HPDE6-E6E7 (cell line): Measurements from ENCODE around the gene CDC14A.
"Not testable (repeated sequence)": the region's sequence is repeated elsewhere in the genome, so short reads cannot be mapped to it uniquely, and the experiment has no call there.

Experiments
- DNase-seq: peaks from one replicate; pipeline ENCODE4 v3.0.0; 2011; ENCODE audit warnings: missing footprints; ENCODE audit errors: extremely low spot score

CDC14A gene

GRCh38 chr1:100335436-100335835 is 16.9 kb upstream of the CDC14A start:
- DNase-seq, result no peak

- not testable (repeated sequence) for DNase-seq
These were observed 14.4 kb upstream of the CDC14A start for GRCh38 chr1:100337878-100338277.

- DNase-seq, result not testable (repeated sequence)
These were observed 12.6 kb upstream of the CDC14A start for GRCh38 chr1:100339735-100340134.

- no peak for DNase-seq
These were observed 11.8 kb upstream of the CDC14A start for GRCh38 chr1:100340494-100340893.

GRCh38 chr1:100342348-100342747 is 10.0 kb upstream of the CDC14A start:
- no peak for DNase-seq

GRCh38 chr1:100343897-100344296 is 8.4 kb upstream of the CDC14A start:
- DNase-seq, result no peak

- no peak for DNase-seq
These were observed 7.5 kb upstream of the CDC14A start for GRCh38 chr1:100344774-100345173.

- DNase-seq, result no peak
These were observed 5.9 kb upstream of the CDC14A start for GRCh38 chr1:100346387-100346786.

- no peak for DNase-seq
These were observed 5.0 kb upstream of the CDC14A start for GRCh38 chr1:100347009-100347966.

GRCh38 chr1:100348549-100349144 is 3.7 kb upstream of the CDC14A start:
- DNase-seq, result no peak

GRCh38 chr1:100349246-100349645 is 3.1 kb upstream of the CDC14A start:
- DNase-seq, result no peak

GRCh38 chr1:100350787-100351094 is 1.6 kb upstream of the CDC14A start:
- DNase-seq, result no peak

GRCh38 chr1:100351095-100351887 is 1.0 kb upstream of the CDC14A start:
- DNase-seq, result peak; percentile 69

GRCh38 chr1:100353071-100353801 is 930 bp downstream of the CDC14A start:
- no peak for DNase-seq

- DNase-seq, result no peak
These were observed 1.7 kb downstream of the CDC14A start for GRCh38 chr1:100353988-100354387.

GRCh38 chr1:100354971-100355394 is 2.7 kb downstream of the CDC14A start:
- peak; percentile 63 for DNase-seq

GRCh38 chr1:100358210-100358609 is 5.9 kb downstream of the CDC14A start:
- DNase-seq, result no peak

- no peak for DNase-seq
These were observed 6.8 kb downstream of the CDC14A start for GRCh38 chr1:100359139-100359538.

GRCh38 chr1:100360790-100361510 is 8.6 kb downstream of the CDC14A start:
- no peak for DNase-seq

GRCh38 chr1:100361511-100362089 is 9.3 kb downstream of the CDC14A start:
- DNase-seq, result no peak
